ENCODE results near the gene MAGI1.

The MAGI1 gene

DNA sequence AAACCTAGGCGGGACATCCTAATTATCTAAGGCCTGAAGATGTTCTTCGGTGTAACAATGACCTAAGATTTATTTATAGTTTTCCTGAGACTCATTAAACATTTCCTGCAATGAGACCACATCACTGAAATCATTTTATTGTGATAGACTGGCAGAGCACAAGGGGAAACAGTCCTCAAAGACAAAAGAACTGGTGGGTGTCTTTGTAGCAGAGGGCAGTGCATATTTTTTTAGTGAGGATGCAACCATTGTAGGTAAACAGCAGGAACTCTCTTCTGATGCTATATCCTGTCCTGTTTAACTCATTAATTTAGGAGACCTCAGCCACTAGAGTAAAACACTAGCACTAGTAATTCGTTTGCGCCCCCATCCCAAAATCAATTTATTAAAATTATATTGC, 100.0 kb downstream of the MAGI1 start:
- DNase-seq: no peak

DNA sequence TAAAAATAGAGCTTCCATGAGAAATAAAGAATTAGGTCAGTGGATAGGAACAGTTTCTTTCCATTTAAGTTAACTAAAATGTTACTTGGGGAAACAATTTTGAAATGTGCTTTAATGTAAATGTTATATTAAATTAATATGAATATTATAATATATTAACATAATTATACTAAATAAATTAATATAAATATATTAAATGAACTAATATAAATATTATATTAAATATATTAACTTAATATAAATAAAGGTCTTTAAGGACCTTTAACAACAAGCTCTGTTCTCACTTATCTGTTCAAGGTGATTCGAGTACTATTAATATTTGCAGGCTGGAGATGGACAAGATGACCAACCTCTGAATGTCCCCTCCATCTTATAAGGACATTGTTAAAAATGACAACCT, 100.6 kb downstream of the MAGI1 start:
- DNase-seq: no peak

DNA sequence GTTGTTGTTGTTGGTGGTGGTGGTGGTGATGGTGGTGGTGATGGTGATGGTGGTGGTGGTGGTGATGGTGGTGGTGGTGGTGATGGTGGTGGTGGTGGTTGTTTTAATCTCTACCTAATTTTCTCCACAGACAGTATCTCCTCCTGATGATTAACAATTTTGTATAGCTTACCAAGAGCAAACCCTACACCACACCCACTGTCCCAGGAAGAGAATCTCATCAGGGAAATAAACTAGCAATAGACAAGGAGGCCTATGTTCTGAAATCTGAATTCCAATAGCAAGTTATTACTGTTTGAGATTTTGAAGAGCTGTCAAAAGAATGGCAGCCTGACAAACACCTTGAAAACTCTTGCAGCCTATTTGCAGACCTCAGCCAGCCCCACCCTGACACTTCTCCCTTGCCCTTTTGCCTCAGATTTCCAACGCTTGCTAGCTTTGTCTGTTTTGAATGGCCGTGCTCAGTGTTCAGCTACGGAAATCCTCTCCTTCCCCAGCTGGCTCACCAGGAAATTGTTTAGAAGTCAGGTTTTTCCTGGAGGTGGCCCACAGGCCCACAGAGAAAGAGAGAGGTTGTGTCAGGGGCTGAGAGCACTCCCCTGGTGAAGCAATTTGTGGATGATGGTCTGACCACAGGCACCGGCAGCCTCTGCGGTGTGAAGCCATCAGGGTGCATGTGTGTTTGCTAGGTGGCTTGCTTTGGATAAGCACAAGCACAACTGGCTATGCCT, 101.6 kb downstream of the MAGI1 start:
- DNase-seq: no peak

DNA sequence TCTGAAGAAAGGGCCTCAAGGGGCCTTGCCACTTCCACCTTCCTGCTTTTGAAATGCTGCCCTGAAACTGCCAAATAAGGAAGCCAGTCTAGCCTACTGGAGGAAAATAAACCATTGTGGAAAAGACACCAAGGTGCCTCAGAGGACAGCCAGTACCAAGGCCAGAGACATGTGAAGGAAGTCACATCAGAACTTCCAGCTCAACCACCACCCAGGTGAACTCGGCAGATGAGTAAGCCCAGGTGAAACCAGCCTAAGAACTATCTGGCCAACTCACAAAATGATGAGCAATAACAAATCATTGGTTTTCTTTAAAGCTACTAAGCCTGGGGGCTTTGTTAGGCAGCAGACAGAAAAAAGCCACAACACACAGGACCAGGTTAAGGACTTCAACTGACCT, 103.0 kb downstream of the MAGI1 start:
- DNase-seq: no peak

DNA sequence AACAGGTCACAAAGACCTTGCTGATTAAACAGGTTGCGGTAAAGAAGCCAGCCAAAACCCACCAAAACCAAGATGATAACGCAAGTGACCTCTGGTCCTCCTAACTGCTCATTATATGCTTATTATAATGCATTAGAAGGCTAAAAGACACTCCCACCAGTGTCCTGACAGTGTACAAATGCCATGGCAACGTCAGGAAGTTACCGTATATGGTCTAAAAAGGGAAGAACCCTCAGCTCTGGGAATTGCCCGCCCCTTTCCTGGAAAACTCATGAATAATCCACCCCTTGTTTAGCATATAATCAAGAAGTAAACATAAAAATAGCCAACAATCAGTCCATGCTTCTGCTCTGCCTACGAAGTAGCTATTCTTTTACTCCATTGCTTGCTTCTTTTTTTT, 108.1 kb downstream of the MAGI1 start:
- no peak for DNase-seq

DNA sequence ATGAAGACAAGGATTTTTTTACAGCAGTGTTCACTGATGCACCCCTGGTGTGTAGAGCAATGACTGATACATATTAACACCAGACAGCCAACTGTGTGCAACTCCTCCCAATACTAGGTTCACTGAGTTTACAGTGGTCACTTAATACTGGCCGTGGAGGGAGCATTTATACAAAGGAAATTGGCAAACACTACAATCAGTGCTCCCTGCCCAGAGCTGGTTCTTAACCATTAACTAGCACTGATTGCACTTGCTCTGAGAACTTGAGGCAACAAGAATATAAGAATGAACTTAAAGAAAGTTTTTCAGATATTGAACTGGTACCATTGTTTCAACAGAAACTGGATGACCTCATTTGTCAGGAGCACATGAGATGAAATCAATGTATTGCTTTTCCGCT, 110.6 kb downstream of the MAGI1 start:
- DNase-seq: no peak

DNA sequence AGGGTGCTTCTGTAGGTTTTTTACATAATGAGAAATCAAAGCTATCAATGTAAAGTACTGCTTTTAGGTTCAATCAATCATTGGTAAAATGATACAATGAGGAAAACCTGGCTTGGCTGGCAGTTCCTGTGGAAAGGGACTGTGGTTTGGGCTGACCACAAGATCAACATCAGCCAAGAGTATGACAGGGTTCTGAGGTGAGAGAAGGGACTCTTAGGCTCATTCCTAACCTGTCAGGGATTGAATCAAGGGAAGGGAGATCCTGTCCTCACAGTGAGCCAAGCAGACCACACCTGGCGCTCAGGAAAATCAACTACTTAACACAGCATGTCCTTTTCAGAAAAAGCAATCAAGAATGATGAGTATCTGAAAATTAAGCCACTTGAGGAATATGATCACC, 111.1 kb downstream of the MAGI1 start:
- DNase-seq: no peak

DNA sequence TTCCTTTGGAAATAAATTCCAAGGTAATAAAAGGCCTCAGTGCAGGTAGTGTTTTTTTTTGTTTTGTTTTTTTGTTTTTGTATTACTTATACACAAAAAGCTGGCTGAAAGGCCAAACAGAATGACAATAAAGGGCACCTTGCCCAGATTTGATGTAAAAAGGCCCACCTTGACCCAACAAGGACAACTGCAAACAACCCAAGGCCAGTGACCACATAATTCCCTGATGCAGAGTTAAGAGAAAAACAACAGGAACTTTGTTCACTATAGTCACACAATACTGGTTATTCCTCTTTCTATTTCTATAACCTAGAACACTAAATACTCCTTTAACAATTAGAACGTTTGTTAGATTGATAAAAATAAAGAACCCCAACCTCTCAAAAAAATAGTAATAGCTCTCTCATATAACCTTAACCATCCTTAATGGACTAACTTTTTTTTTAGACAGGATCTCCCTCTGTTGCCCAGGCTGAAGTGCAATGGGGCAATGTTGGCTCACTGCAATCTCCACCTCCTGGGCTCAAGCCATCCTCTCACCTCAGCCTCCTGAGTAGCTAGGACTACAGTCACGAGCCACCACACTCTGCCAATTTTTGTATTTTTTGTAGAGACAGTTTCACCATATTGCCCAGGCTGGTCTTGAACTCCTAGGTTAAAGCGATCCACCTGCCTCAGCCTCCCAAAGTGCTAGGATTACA, 113.3 kb downstream of the MAGI1 start:
- DNase-seq: no peak

DNA sequence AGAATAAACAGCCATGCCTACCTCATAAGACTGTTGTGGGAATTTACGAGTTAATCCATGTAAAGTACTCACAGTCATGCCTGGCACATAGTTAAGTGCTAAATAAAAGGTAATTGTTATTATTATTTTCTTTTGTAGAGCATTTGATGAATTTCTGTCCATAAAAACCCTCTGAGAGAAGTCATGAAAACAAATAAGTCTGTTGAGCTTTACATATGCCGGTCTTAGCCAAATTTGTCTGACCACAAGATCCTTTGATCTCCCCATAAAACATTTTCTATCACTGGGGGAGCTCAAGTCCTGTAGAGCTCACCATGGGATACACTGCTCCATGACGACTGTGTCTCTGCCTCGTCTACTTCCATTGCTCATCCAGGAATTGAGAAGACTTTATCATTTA, 114.0 kb downstream of the MAGI1 start:
- no peak for DNase-seq

DNA sequence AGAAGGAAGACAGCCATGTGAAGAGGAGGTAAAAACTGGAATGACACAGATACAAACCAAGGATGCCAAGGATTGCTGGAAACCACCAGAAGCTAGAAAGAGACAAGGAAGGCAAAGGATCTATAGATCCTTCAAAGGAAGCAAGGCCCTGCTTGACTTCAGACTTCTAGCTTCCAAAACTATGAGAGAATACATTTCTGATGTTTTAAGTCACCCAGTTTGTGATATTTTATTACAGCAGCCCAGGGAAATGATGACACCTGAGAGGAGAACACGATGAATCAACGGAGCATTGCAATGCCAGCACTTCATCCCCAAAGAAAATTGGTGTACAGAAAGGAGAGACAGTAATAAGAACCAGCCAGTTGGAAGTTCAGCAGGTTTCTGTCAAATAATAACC, 116.3 kb downstream of the MAGI1 start:
- DNase-seq: no peak

DNA sequence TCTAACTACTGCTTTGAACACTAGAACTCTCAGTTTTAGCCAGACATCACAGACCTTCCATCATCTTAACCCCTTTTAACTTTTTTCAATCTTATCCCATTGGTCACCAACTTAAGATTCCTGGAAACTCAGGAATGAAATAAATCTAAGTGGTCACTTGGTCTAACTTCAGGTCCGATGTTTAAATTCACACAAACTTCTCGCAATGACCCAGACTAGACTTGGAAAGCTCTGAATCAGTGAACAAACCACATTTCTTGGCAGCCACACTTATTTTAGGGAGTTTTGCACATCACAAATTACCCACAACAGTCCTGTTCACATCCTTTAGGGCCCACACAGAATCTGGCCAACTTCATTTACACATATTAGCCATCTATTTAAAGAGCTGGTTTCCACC, 118.9 kb downstream of the MAGI1 start:
- no peak for DNase-seq

DNA sequence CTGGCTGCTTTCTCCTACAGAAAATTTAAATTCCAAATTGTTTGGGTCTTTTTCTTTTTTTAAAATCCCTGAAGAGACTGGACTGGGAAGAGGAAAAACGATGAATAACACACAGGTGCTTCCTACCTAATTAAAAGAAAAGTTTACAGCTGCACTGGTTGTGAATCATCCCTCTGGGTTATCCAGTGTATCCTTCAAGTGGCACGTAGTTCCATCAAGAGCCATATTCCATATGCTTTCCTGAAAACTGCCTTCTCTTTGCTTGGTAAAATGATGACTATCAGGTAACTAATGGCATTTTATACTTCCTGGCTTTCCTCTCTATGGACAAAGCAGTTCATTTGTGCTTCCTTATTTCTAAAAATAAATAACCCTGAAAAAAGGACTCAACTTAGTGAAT, 123.2 kb downstream of the MAGI1 start:
- no peak for DNase-seq

DNA sequence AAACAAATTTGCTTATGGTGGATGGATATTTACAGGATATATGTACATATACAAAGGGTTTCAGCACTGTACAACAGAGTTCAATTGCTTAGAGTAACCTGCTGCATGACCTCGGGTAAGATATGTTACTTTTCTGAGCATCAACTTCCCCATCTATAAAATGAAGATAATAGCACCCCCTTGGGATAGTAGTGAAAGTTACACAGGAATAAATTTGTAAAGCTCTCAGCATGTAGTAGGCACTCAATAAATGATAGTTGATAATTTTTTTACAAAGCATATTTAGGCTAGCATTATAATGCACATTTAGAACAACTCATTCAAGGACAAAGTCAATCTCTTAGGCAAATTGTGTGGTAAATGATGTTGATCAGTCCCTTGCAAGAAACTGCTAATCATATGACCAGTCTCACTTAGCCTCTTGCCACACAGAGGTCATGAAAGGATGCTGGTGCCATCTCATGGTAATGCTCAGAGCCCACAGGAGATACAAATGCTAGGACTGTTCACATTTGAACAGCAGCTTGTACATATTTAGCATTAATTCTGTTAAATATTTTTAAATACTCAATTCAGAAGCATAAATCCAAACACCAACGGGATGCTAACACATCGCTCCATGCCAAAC, 123.9 kb downstream of the MAGI1 start:
- no peak for DNase-seq

DNA sequence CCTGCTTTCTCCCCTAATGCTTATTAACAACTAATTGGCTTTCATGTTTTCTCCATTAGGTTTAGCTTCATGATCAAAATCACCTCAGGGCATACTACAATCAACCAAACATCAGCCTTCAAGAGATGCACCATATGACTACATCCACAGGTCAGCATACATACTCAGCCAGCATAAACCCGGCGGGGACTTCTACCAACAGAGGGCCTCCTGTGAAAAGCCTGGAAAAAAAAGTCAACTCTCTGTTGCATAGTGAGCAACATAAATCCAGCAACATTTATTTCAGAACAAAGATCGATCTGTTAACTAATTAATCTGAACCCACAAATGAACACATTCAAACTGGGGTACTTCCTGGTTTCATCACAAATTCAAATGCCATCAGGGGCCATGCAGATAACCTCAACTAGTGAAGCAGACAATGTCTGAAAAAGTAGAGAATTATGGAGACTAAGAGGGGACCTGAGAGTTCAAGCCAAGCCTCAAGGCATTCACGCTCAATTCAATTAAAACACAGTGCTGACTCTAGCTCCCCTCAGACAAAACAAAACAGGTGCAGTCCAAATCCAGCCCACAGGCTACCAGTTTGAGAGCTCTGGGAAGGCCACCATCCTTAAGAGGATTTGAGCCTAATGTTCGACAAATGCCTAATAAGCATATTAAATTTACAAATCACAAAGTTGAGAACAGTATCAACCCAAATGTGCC, 124.5 kb downstream of the MAGI1 start:
- DNase-seq: no peak

DNA sequence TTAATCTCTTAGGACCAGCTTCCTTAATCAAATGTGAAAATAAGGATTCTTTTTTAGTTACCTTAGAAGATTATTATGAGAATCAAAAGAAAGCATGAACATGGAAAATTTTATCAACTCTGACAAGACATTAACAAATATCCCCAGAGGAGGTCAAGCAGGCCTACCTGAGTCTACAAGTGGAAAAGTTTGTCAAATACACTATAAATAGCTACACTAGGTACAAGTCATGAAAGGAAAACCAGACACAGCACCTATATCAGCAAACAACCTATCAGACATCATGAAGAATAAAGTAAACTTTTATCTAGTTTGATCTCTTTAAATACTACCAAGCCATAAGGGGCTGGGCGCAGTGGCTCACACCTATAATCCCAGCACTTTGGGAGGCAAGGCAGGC, 126.1 kb downstream of the MAGI1 start:
- DNase-seq: no peak

DNA sequence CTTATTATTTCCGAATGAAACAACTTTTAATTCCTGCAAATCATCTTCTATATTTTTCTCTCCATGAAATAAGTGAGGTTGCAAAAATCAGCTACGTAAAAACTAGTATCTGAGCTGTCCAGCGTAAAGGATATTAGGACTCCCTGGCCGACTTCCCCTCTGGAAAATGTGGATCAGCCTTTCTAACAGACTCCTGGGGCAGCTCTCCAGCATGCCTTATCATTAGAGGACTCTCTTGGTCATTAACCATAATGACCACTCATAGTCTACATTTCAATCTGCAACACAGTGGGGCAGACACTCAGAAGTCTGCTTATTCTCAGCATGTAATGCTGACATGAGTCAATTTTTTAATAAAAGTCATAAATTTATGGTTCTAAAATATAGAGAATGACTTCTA, 130.1 kb downstream of the MAGI1 start:
- DNase-seq: no peak

DNA sequence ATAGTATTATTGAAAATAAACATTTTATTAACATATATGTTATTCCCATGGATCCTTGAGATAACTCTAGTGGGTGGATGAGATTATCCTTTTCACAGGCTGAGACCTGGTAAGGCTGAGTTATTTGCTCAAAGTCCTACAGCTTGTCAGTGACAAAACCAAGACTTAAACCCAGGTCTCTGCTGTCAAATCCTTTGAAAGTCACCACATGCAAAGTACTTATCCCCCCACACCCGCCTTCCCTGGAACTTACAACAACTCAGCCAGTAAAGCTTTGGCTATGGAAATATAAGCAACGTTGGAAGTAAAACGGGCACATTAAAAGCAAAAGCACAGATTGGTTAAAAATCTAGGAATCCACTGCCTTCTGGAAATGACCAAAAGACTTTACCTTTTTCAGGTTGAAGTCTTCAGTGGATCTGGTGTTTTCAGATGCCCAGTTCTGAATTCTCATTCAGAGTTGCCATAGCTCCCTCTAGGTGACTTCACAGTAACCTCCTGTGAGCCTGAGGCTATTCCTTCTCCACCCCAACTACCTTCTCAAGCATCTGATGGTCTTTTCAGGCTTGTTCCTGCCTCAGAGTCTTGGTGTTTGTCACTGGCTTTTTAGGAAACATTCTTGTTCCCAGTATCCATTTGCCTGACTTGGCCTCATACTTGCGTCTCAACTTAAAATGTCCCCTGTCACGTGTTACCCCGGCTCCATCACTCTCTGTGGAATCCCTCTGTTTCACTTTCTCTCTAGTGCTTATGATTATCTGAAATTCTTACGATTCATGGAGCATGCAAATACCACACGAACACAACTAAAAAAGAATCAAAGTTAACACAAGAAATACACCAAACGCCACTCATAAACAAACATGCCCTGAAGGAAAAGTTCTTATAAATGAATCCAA, 131.2 kb downstream of the MAGI1 start:
- DNase-seq: no peak

DNA sequence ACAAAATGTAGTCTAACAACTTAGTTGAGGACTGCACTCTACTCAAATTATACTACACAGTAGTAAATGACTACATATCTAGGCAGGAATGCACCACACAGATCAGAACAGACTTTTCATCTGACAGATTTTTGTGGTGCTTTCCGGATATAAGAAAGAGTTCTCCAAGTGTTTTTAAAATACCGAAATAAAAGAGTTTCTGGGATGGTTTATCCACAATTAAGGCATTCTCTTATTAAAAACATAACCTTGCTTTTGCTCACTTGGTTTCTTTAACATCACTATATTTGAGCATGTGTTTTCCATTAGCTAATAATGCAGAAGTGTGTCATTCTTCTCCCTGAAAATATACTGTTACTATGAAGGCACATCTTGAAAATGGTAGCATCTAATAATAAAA, 132.9 kb downstream of the MAGI1 start:
- no peak for DNase-seq

DNA sequence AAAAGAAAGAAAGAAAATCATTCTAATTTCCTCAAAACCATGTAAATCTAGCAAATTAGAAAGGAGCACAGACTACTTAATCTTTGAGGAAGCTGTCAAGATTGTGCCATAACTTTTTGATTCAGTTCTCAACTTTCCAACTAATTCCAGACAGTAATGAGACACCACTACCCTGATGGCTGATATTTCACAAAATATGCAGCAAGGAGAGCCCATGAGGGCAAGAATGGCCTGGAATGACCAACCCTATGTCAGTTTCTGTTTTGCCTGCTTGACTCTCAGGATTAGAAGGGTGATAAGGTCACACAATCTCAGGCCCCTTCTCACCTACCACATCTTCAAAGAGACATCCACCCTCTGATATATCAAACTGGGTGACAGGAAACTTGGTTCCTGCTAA, 134.7 kb downstream of the MAGI1 start:
- no peak for DNase-seq

DNA sequence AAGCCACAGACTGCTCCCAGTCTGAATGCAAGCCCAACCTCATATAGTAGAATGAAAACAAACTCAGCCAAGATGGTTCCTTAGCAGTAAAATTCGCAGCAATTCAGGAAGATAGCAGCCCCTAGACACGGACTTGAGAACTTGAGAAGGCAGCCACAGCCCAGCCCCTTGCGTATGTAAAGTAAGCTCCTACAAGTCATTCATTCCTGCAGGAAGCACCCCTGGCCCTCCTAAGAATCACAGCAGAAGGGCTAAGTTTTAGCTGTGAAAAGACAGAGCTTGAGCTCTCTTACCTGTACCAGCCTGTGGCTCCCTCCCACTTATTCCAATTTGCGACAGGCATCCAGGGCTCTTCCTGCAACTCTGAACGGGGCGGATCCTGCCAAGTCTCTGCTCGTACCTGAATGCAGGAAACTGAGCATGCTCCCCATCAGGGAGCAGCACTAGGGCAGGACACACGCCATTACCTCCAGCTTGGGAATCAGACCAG, 136.4 kb downstream of the MAGI1 start:
- no peak for DNase-seq

DNA sequence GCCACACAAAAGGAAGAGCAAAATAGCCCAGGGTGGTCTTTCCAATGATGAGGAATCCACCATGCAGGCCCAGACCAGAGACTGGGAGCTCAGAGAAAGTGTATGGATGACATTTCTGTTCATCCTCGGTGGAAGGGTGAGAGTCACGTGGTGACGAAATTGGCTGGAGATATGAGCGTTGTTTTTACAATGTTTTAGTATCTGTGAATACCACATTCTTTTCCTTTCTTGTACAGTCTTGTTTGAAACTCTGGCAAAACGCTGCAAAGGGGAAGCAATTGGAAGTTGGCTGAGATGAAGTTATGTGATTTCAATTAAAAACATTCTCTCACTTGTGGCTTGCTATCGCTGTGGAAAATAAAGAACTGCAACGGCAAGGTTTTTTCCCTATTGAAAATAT, 137.5 kb downstream of the MAGI1 start:
- DNase-seq: no peak

DNA sequence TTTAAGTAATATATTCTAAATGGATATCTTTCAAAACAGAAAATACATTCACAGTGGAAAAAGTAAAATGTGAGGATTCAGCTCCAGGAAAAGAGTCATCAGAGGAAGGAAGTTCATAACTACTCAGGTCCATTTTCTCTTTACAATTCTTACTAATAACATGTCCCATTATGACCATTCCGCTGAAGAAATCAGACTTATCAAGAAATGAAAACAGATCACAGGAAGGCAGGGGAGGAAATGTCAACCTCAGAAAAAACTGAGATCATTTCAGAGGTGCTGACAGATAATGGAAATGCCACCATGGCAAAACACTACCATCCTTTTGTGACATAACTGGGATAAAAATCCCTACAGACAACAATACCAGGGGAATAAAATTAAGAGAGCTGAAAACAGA, 139.5 kb downstream of the MAGI1 start:
- no peak for DNase-seq

DNA sequence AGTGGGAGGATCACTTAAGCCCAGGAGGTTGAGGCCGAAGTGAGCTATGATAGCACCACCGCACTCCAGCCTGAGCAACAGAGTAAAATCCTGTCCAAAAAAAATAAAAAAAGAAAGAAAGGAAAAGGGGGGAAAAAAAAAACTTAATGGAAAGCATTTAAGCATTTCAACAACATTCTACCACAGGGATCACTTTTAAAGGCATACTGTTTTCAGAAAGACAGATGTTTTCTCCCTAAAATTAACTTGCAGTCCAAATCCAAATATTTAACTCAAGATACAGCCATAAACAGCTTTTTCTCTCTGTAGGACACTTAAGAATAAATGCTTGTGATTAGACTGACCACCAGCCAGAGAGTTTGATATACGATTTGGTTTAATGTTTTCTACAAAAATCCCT, 141.0 kb downstream of the MAGI1 start:
- no peak for DNase-seq

Measured in stimulated activated CD4-positive, alpha-beta T cell treated with anti-CD3 and anti-CD28 coated beads, Interleukin-4, amount 100 ng/mL, for 4 hours (primary cell).